ENCODE data around the gene JMJD4. TPM values are rescaled to one million over a fixed set of nuclear protein-coding genes. Genes with fewer than 3 reads are reported as not detected.

Gene JMJD4
- total and polyA plus RNA-seq, 2 donors (not counting 3 experiments of a cell fraction or from before 2014, with no cell fraction given): 17.3 to 31.2 TPM

DNA sequence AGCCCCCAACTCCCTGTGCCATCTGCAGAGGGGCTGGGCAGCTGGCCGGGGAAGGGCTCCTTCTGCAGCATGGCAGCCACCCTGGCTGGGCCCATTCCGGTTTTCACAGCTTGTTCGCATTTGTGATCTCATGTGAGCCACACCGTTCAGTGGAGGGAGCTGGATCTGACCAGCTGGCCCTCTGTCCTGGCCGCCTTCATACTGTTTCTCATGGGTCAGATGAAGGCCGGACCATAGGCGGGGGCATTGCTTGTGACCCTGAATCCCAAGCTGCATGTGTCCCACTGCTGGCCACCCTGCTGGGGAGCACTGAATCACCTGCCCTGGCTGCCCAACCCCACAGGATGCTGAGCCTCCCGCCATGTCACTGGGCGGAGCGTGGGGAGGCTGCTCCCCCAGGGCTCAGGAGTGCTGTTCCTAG lies 43.9 kb upstream of the JMJD4 start:
- Histone ChIP-seq H4K20me1 (replicated peaks; ENCODE audit: control insufficient read depth, extremely low read depth, insufficient read depth, low read length) (no peaks in the 10 kb centered on the region), H3K27ac (ENCODE audit: insufficient read depth, low read depth, low read length) (no peak overlapping the region), H3K9ac (replicated peaks; ENCODE audit: extremely low read depth, insufficient read depth, low read length) (no peak overlapping the region), H2AFZ (ENCODE audit: low read depth, low read length) (no peak overlapping the region), H3K36me3 (ENCODE audit: control insufficient read depth in 2 of 2, extremely low read depth in 1 of 2, insufficient read depth in 2 of 2, low read length in 2 of 2) (peaks cover 0 to 6% of the 10 kb centered on the region in 2 experiments), H3K9me3 (replicated peaks; ENCODE audit: control insufficient read depth, insufficient read depth, low read length) (no peaks in the 10 kb centered on the region), H3K79me2 (ENCODE audit: control insufficient read depth, insufficient read depth, low read length) (no peaks in the 10 kb centered on the region), H3K4me2 (ENCODE audit: insufficient read depth, low read length) (no peak overlapping the region), H3K4me1 (ENCODE audit: control insufficient read depth, extremely low read depth, insufficient read depth, low read length) (peaks cover 10% of the 10 kb centered on the region), H3K4me3 (replicated peaks in 1 of 3; ENCODE audit: insufficient read depth in 1 of 3, low read depth in 1 of 3, low read length in 3 of 3) (no peak overlapping the region), H3K27me3 (ENCODE audit: control insufficient read depth in 2 of 2, insufficient read depth in 2 of 2, low read length in 2 of 2) (no peaks in the 10 kb centered on the region), H3K9me1 (replicated peaks; ENCODE audit: control insufficient read depth, extremely low read depth, insufficient read depth, low read length) (no peaks in the 10 kb centered on the region)
- FAIRE-seq (no peak), DNase-seq (ENCODE audit: low read depth, low spot score) (no peak)
- BruUV-seq (replicated peaks): no TSS peak
- dilution Hi-C loops (cut with MboI; ENCODE audit: extremely low pct_ligation_motif_present, low sequenced_read_pairs): no loop called here
- POLR2A ChIA-PET: no interaction called here
- intact Hi-C loops (cut with micrococcal nuclease): no loop called here
- TF ChIP-seq MYC (IDR thresholded peaks at IDR 0.05; ENCODE audit: low read depth, low read length) (no peak), POLR2AphosphoS5 (IDR thresholded peaks at IDR 0.05; ENCODE audit: insufficient read depth, low read depth, low read length) (no peak), JUN (IDR thresholded peaks at IDR 0.05; ENCODE audit: borderline replicate concordance, insufficient read depth, insufficient read length, low read depth) (no peak), EZH2 (IDR thresholded peaks at IDR 0.05; ENCODE audit: borderline replicate concordance, low read depth, low read length, severe bottlenecking) (no peak), POLR2A (IDR thresholded peaks at IDR 0.05; ENCODE audit: low read depth, low read length) (no peak), GATA2 (IDR thresholded peaks at IDR 0.05; ENCODE audit: insufficient read depth, insufficient read length, low read depth, low read length) (no peak), FOS (IDR thresholded peaks at IDR 0.05; ENCODE audit: borderline replicate concordance, insufficient read depth, low read length) (no peak)
- TF ChIP-seq, protein P1, sequence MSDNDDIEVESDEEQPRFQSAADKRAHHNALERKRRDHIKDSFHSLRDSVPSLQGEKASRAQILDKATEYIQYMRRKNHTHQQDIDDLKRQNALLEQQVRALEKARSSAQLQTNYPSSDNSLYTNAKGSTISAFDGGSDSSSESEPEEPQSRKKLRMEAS (IDR thresholded peaks at IDR 0.05; ENCODE audit: insufficient read depth, insufficient read length): no peak
- TF ChIP-seq, protein P2, sequence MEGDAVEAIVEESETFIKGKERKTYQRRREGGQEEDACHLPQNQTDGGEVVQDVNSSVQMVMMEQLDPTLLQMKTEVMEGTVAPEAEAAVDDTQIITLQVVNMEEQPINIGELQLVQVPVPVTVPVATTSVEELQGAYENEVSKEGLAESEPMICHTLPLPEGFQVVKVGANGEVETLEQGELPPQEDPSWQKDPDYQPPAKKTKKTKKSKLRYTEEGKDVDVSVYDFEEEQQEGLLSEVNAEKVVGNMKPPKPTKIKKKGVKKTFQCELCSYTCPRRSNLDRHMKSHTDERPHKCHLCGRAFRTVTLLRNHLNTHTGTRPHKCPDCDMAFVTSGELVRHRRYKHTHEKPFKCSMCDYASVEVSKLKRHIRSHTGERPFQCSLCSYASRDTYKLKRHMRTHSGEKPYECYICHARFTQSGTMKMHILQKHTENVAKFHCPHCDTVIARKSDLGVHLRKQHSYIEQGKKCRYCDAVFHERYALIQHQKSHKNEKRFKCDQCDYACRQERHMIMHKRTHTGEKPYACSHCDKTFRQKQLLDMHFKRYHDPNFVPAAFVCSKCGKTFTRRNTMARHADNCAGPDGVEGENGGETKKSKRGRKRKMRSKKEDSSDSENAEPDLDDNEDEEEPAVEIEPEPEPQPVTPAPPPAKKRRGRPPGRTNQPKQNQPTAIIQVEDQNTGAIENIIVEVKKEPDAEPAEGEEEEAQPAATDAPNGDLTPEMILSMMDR (IDR thresholded peaks at IDR 0.05; ENCODE audit: extremely low read depth in 1 of 2, insufficient read depth in 1 of 2, low read depth in 1 of 2, low read length in 2 of 2): no peak
- CTCF ChIA-PET: interaction anchor here (1.0 kb wide), 1 partner anchor 175 kb away, joined by 3 read pairs; no protein-coding TSS in a partner anchor

Data from endothelial cell of umbilical vein (primary cell).